Mesenchymal stem cell (in vitro differentiated cells and primary cell): Measurements from ENCODE around the gene RASSF10.

Experiments
- DNase-seq: peaks from one replicate; pipeline ENCODE4 v3.0.0-alpha.2; 2013
- H2AFZ ChIP-seq: one replicate; pipeline ENCODE4 v1.6.1; 2013; ENCODE audit warnings: low read depth, mild to moderate bottlenecking, control low read depth, inconsistent platforms, low read length, moderate library complexity
- H2AK5ac ChIP-seq: 2 replicates; pipeline ENCODE4 v1.6.1; 2013; ENCODE audit warnings: low read length, moderate library complexity, mild to moderate bottlenecking, inconsistent platforms; ENCODE audit not compliant: severe bottlenecking
- H2BK120ac ChIP-seq: one replicate; pipeline ENCODE4 v1.6.1; 2013; ENCODE audit warnings: low read depth, mild to moderate bottlenecking, inconsistent platforms, low read length, moderate library complexity
- H2BK12ac ChIP-seq, 2 experiments: one replicate each; pipeline ENCODE4 v1.6.1; 2013; ENCODE audit warnings: inconsistent platforms in 2 of 2, low read length in 2 of 2, mild to moderate bottlenecking in 2 of 2, moderate library complexity in 2 of 2, control low read depth in 1 of 2
- H2BK15ac ChIP-seq: one replicate; pipeline ENCODE4 v1.6.1; 2013; ENCODE audit warnings: mild to moderate bottlenecking, low read depth, inconsistent platforms; ENCODE audit not compliant: poor library complexity, severe bottlenecking
- H2BK5ac ChIP-seq: 2 replicates; pipeline ENCODE4 v1.6.1; 2013; ENCODE audit warnings: low read depth, mild to moderate bottlenecking, low read length, control low read depth, inconsistent platforms; ENCODE audit not compliant: poor library complexity, severe bottlenecking
- H3K14ac ChIP-seq, 2 experiments: one replicate each; pipeline ENCODE4 v1.6.1; 2013; ENCODE audit warnings: inconsistent platforms in 2 of 2, low read length in 2 of 2, control low read depth in 1 of 2, mild to moderate bottlenecking in 1 of 2, moderate library complexity in 1 of 2
- H3K18ac ChIP-seq, 2 experiments: one replicate each; pipeline ENCODE4 v1.6.1; 2013; ENCODE audit warnings: inconsistent platforms in 2 of 2, low read length in 2 of 2, control low read depth in 1 of 2, low read depth in 1 of 2, mild to moderate bottlenecking in 1 of 2
- H3K23ac ChIP-seq, 2 experiments: one replicate each; pipeline ENCODE4 v1.6.1; 2013; ENCODE audit warnings: inconsistent platforms in 2 of 2, low read length in 2 of 2, mild to moderate bottlenecking in 2 of 2, moderate library complexity in 2 of 2, control low read depth in 1 of 2
- H3K27ac ChIP-seq: 2 replicates; pipeline ENCODE4 v1.5.1; 2013; ENCODE audit warnings: mild to moderate bottlenecking, moderate library complexity, low read length, control low read depth, inconsistent platforms; ENCODE audit not compliant: poor library complexity, severe bottlenecking
- H3K27me3 ChIP-seq, 2 experiments: 2 replicates each; pipeline versions ENCODE4 v1.6.1 to v1.7.0; 2013; ENCODE audit warnings: low read length in 2 of 2, mild to moderate bottlenecking in 2 of 2, moderate library complexity in 2 of 2, control low read depth in 1 of 2, inconsistent platforms in 1 of 2; ENCODE audit not compliant: control insufficient read depth in 1 of 2, insufficient read depth in 1 of 2
- H3K36me3 ChIP-seq, 2 experiments: 2 replicates each; pipeline versions ENCODE4 v1.6.1 to v1.7.0; 2013; ENCODE audit warnings: low read length in 2 of 2, control low read depth in 1 of 2, inconsistent platforms in 1 of 2, low read depth in 1 of 2, mild to moderate bottlenecking in 1 of 2; ENCODE audit not compliant: insufficient read depth in 2 of 2, control insufficient read depth in 1 of 2
- H3K4ac ChIP-seq, 2 experiments: one replicate each; pipeline ENCODE4 v1.6.1; 2013; ENCODE audit warnings: inconsistent platforms in 2 of 2, low read length in 2 of 2, mild to moderate bottlenecking in 2 of 2, moderate library complexity in 2 of 2, control low read depth in 1 of 2, low read depth in 1 of 2
- H3K4me1 ChIP-seq: 2 replicates; pipeline ENCODE4 v1.6.1; 2013; ENCODE audit warnings: low read depth, low read length, control low read depth; ENCODE audit not compliant: control insufficient read depth, insufficient read depth
- H3K4me2 ChIP-seq: 2 replicates; pipeline ENCODE4 v1.6.1; 2013; ENCODE audit warnings: low read length, mild to moderate bottlenecking, inconsistent platforms; ENCODE audit not compliant: poor library complexity, severe bottlenecking
- H3K4me3 ChIP-seq, 2 experiments: 2 replicates each; pipeline versions ENCODE4 v1.5.1 to v1.7.0; 2013; ENCODE audit warnings: low read length in 2 of 2, mild to moderate bottlenecking in 2 of 2, control low read depth in 1 of 2, low read depth in 1 of 2; ENCODE audit not compliant: insufficient read depth in 1 of 2
- H3K79me1 ChIP-seq: replicated peaks from 2 replicates; pipeline ENCODE4 v1.6.1; 2013; ENCODE audit warnings: mild to moderate bottlenecking, control low read depth, low read length, inconsistent platforms; ENCODE audit not compliant: poor library complexity, severe bottlenecking
- H3K9ac ChIP-seq: 2 replicates; pipeline ENCODE4 v1.7.0; 2013; ENCODE audit warnings: mild to moderate bottlenecking, low read length, moderate library complexity
- H3K9me3 ChIP-seq: 2 replicates; pipeline ENCODE4 v1.7.0; 2013; ENCODE audit warnings: mild to moderate bottlenecking, low read length; ENCODE audit not compliant: control insufficient read depth
- H4K8ac ChIP-seq: one replicate; pipeline ENCODE4 v1.6.1; 2013; ENCODE audit warnings: inconsistent platforms, mild to moderate bottlenecking, low read length, moderate library complexity
- H4K91ac ChIP-seq: one replicate; pipeline ENCODE4 v1.6.1; 2013; ENCODE audit warnings: mild to moderate bottlenecking, low read length, inconsistent platforms
- WGBS: methylation state at CpG from one replicate; pipeline ENCODE4 v1.1.7; 2013; ENCODE audit warnings: mixed read lengths; 5-methylcytosine and 5-hydroxymethylcytosine counted together

RASSF10 gene

GRCh38 chr11:13012056-13012661 lies 3.0 kb downstream of the RASSF10 start:
- H3K18ac ChIP-seq = no peak overlapping the region
- H3K27ac ChIP-seq = no peak overlapping the region
- no peak overlapping the region for H4K91ac ChIP-seq
- no peak overlapping the region for H3K9ac ChIP-seq
- H2AFZ ChIP-seq = no peak overlapping the region
- no peak overlapping the region for H3K14ac ChIP-seq
- no peak overlapping the region for H2BK12ac ChIP-seq
- H3K4me1 ChIP-seq = peaks cover 26% of the 10 kb centered on the region
- peaks cover 0 to 97% of the 10 kb centered on the region in 2 experiments for H3K27me3 ChIP-seq
- H3K4ac ChIP-seq = no peak overlapping the region
- H3K23ac ChIP-seq = no peak overlapping the region
- DNase-seq = no peak
- H2BK5ac ChIP-seq = no peak overlapping the region
- no peak overlapping the region for H2BK120ac ChIP-seq
- H3K36me3 ChIP-seq = peaks cover 0 to 3% of the 10 kb centered on the region in 2 experiments
- peaks cover 3% of the 10 kb centered on the region for H3K9me3 ChIP-seq
- H2AK5ac ChIP-seq = no peak overlapping the region
- H3K4me3 ChIP-seq = no peak overlapping the region
- WGBS = 42% methylated on average over 7 of the region's 9 CpGs
- H3K79me1 ChIP-seq = peaks cover 10% of the 10 kb centered on the region
- H4K8ac ChIP-seq = no peak overlapping the region
- H3K4me2 ChIP-seq = peak overlapping the region; percentile 57
- H2BK15ac ChIP-seq = no peak overlapping the region

DNA sequence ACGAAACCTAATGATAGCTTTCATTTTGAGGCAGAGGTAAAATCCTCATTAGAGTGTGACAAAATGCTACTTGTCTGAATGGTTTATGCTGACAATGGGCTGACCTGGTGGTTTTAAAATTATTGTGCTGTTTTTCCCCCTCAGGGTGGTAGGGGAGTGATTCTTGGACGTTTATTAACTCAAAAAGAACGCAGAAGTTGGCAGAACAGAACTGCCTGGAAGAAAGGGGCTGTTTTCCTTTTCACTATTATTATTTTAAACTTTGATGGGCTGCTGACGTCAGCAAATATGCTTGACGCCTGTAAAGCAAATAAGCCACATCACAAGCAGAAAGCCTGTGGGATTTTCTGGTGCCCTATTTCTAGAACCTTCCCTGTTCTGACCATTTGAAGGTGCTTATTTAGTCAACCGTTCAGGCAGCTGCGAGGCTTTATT lies 4.0 kb downstream of the RASSF10 start:
- Histone ChIP-seq H2BK12ac (no peak overlapping the region), H3K27me3 (peaks cover 0 to 91% of the 10 kb centered on the region in 2 experiments), H2AFZ (no peak overlapping the region), H4K91ac (no peak overlapping the region), H3K23ac (no peak overlapping the region), H2BK15ac (no peak overlapping the region), H3K4me2 (peak overlapping the region; percentile 57), H3K36me3 (peaks cover 0 to 3% of the 10 kb centered on the region in 2 experiments), H2AK5ac (peak overlapping the region; percentile 2), H3K4me1 (peaks cover 23% of the 10 kb centered on the region), H2BK5ac (no peak overlapping the region), H3K4me3 (no peak overlapping the region), H3K9ac (no peak overlapping the region), H4K8ac (no peak overlapping the region), H3K4ac (no peak overlapping the region), H3K27ac (no peak overlapping the region), H3K14ac (no peak overlapping the region), H2BK120ac (no peak overlapping the region), H3K18ac (no peak overlapping the region), H3K79me1 (peaks cover 10% of the 10 kb centered on the region), H3K9me3 (no peaks in the 10 kb centered on the region)
- WGBS = 82% methylated on average over 6 of the region's 7 CpGs
- DNase-seq = no peak

DNA sequence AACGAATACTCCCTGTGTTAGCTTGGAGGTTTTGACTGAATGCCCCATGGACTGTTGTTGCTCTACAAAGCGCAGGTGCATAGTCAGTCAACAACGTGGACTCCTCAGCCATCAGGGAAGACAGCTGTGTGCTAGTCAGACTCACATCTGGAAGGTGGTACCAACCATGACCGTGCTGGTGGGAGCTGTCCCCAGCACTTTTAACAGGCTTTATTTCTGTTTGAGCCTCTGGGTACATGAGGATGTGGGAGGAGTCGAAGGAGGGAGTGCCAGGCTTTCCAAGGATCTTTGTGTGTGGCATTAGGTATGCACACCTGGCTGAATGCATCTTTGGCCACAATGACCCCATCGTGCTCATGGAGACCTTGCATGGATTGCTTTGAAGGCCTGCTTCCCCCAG lies 6.6 kb downstream of the RASSF10 start:
- Histone ChIP-seq H3K36me3 (peaks cover 0 to 3% of the 10 kb centered on the region in 2 experiments), H2BK12ac (no peak overlapping the region), H3K4me3 (no peak overlapping the region), H3K79me1 (peaks cover 7% of the 10 kb centered on the region), H3K27me3 (peaks cover 0 to 65% of the 10 kb centered on the region in 2 experiments), H2AK5ac (no peak overlapping the region), H3K4me1 (peaks cover 2% of the 10 kb centered on the region), H4K91ac (no peak overlapping the region), H2BK120ac (no peak overlapping the region), H2BK15ac (no peak overlapping the region), H4K8ac (no peak overlapping the region), H3K14ac (no peak overlapping the region), H3K18ac (no peak overlapping the region), H3K4me2 (no peak overlapping the region), H2AFZ (no peak overlapping the region), H3K4ac (no peak overlapping the region), H2BK5ac (no peak overlapping the region), H3K9me3 (no peaks in the 10 kb centered on the region), H3K23ac (no peak overlapping the region), H3K27ac (no peak overlapping the region), H3K9ac (no peak overlapping the region)
- 66% methylated on average over 6 of the region's 6 CpGs for WGBS
- DNase-seq = no peak

DNA sequence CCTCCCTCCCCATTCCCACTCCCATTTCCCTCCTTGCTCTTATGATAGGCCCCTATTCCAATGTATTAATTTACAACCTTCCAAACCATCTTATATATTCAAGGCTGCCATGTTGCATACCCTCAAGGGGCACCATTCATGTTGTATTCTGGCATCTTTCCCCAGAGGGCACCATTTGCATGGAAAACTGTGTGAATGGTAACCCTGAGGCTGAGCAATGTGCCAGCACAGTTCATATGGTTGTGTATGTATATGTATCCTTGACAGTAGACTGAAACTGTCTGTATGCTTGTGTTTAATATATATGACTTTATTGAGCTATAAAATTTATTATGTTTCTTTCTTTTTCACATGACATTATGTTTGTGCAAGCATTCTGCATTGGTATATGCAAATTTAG lies 7.3 kb downstream of the RASSF10 start:
- Histone ChIP-seq H2BK5ac (no peak overlapping the region), H2AK5ac (no peak overlapping the region), H3K79me1 (peaks cover 7% of the 10 kb centered on the region), H4K8ac (no peak overlapping the region), H3K36me3 (peaks cover 0 to 3% of the 10 kb centered on the region in 2 experiments), H2BK120ac (no peak overlapping the region), H3K18ac (no peak overlapping the region), H2BK15ac (no peak overlapping the region), H2BK12ac (no peak overlapping the region), H3K9me3 (no peaks in the 10 kb centered on the region), H4K91ac (no peak overlapping the region), H3K23ac (no peak overlapping the region), H3K27ac (no peak overlapping the region), H3K4me3 (no peak overlapping the region), H2AFZ (no peak overlapping the region), H3K14ac (no peak overlapping the region), H3K4ac (no peak overlapping the region), H3K27me3 (peaks cover 0 to 59% of the 10 kb centered on the region in 2 experiments), H3K4me1 (peaks cover 2% of the 10 kb centered on the region), H3K4me2 (no peak overlapping the region), H3K9ac (no peak overlapping the region)
- DNase-seq = no peak
